ENCODE results near the gene PLXND1.
"Not testable (repeated sequence)": the region's sequence is repeated elsewhere in the genome, so short reads cannot be mapped to it uniquely, and the experiment has no call there.

The PLXND1 gene

DNA sequence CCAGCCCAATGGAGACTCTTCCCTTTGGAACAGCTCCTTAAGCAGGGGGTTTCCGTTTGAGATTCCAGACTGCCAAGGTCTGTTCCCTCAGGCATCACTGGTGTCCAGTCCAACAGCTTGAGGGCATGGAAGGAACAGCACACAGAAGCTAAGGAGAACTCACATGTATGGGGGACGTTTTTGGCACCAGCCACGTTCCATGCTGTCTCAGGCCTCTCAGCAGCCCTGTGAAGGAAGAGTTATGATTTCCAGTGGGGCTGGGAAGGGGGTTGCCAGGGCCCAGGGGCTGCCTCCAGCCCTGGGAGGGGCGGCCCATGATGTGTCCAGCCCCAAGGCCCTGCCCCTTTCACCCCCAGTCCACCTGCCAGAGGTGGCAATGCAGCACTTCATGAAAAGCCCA is 85.5 kb downstream of the PLXND1 start:
- DNase-seq = no peak

DNA sequence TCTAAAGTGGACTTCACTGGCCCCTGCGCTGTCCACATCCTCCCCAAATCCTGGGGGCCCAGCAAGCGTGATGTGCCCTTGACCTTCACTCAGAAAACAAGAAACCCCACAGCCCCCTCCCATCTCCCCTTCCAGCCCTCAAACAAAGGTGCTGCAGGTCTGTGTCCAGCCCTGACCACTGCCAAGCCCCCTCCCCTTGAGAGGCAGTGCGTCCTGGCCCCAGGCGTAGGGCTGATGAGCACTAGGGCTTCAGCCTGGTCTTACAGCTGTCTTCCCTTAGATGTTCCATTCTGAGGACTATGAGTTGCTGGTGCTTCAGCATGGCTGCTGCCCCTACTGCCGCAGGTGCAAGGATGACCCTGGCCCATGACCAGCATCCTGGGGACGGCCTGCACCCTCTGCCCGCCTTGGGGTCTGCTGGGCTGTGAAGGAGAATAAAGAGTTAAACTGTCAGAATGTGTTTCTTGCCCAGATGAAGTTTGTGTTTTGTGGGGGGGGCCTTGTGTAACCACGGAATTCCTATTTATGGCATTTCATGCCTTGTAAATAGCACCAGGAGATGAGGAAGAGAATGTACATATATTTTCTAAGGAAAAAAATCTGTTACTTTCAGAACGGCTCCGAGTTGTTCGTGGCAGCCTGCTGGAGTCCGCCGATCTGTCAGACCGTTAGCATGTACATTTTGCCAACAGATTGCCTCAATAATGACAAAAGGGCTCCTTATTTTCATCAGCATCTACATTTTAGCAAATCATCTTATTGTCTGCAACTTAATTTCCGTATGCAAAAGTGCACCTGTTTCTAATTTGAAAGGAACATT is 86.4 kb downstream of the PLXND1 start:
- DNase-seq = no peak

DNA sequence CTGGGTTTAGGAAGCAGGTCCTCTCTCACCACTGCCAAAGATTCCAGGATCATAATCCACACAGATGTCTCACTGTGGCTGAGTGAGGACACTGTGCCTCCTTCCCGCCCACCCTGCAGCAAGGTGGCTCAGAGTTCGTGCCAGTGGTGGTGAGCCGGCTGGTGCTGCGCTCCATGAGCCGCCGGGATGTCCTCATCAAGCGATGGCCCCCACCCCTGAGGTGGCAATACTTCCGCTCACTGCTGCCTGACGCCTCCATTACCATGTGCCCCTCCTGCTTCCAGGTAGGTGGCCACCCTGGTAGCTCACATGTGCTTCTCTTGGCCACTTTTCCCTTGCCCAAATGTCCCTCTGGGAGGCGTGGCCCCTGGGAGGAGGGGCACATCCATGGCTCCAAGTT is 87.0 kb downstream of the PLXND1 start:
- no peak for DNase-seq

DNA sequence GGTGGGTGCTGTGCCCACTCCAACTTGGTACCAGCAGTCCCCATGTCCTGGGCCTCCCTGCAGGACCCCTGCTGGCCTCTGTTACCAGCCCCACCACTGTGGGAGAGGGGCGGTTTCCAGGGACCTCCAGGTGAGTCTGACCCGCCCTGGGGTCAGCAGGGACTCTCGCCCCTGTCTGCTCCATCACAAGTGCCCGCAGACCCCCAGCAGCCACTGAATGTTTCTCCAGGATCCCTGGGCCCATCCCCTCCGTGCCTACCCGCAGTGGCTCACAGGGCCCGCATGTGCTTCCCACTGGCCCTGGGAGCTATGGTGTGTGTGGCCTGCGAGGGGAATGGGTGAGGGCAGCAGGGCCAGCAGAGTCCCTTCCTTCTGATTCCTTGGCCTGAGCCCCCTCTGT is 87.9 kb downstream of the PLXND1 start:
- no peak for DNase-seq

DNA sequence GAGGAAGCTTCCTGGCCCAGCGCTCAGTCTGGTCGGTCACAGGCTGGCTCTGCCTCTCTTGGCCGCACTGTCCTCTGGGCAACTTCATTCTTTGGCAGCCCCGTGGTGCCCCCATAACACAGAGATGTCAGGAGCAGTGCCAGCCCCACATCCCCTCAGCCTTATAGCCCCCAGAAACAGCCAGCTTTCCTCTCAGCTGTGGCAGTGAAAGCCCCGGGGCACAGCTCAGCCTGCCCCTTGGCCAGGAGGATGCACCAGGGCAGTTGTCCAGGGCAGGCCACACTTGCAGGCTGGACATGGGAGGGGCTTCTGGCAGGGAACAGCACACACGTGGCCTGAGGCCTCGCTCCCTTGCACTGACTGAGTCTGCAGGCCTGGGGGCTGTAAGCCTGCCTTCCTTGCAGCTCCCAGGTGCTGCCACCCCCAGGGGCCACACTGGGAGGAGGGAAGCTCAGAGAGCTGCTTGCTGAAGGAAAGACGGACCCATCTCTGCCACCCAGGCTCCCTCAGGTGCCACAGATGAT is 88.4 kb downstream of the PLXND1 start:
- DNase-seq = no peak

DNA sequence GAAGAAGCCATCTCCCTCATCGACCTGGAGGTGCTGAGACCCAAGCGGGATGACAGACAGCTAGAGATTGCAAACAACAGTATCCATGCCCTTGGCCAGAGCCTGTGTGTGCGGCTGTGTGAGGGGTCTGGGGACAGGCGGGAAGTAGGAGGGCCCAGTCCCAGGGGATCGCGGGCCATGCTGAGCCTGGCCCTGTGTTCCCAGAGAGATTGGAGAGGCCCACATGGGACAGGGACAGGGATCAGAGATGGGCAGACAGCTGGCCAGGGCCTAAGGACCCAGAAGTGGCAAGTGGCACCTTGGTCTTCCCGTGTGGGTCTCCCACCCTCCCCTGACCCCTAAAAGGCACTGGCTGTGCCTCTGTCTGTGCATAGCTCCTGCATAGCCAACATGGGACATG is 89.0 kb downstream of the PLXND1 start:
- no peak for DNase-seq

DNA sequence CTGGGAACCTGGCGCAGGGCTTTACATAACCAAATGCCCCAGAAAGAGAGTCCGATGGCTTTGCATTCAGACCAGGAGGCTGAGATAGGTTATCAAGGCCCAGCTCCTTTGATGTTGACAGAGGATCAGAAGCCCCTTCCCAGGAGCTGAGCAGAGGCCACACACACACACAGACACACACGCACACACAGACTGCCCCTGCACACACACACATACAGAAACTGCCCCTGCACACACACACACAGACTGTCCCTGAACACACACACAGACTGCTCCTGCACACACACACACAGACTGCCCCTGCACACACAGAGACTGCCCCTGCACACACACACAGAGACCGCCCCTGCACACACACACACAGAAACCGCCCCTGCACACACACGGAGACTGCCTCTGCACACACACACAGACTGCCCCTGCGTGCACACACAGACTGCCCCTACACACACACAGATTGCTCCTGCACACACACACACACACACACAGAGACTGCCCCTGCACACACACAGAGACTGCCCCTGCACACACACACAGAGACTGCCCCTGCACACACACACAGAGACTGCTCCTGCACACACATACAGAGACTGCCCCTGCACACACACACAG is 90.5 kb downstream of the PLXND1 start:
- DNase-seq = not testable (repeated sequence)

DNA sequence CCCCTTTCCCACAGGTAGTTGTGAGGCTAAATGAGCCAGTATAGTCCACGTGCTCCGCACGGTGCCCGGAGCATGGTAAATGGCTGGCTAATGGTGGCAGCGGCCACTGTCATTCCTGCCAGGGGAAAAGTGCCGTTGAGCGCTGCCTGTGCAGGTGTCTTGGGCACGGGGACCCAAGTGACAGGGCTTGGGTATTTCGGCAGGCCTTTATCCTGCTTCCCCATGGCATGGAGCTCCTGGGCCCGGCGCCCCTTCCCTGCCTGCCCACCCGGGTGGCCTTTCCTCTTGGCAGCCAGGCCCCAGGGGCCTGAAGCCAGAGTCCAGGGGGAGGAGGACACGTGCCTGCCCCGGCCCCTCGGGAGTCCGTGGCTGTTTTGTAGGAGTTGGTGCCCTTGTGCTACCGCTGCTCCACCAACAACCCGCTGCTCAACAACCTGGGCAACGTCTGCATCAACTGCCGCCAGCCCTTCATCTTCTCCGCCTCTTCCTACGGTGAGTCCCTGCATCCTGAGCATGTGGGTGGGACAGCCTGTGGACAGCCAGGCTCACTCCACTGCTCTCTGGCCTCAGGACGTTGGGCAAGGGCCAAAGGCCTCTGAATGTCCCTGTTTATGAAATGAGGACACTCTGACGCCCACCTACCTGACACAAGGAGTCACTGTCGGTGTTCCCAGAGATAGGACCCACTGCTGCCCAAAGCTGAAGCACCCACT is 91.2 kb downstream of the PLXND1 start:
- not testable (repeated sequence) for DNase-seq

DNA sequence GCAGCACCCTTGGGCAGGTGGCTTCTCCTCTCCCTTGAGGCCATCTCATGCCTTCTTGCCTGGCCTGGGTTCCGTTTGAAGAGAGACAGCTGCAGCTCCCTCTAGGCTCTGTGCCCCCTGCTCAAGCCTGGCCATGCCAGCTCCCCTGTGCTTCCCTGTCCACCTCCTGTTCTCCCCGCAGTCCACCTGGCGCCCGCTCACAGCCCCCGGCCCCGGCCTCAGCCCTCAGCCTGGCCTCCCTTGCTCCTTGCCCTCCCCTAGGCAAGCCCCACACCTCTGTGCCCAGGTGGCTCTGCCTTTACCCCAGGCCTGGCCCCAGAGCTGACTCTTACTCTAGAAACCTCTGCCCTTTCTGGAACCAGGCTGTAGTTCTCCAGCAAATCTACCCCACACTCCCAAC is 91.9 kb downstream of the PLXND1 start:
- DNase-seq = no peak

DNA sequence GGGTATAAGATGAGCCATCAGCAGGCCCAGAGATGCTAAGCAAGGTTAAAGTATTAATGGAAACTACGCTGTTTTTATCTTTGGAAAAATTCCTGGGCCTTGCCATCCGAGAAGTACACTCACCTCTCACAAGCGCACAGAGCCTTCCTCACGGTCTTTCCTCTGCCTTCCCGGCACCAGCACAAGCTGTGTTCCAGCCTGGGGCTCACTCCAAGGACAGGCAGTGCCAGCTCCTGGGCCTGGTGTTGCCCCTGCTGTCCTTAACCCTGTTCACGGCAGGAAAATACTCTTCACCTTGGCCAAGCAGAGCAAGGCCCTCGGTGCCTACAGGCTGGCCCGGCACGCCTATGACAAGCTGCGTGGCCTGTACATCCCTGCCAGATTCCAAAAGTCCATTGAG is 92.4 kb downstream of the PLXND1 start:
- no peak for DNase-seq

DNA sequence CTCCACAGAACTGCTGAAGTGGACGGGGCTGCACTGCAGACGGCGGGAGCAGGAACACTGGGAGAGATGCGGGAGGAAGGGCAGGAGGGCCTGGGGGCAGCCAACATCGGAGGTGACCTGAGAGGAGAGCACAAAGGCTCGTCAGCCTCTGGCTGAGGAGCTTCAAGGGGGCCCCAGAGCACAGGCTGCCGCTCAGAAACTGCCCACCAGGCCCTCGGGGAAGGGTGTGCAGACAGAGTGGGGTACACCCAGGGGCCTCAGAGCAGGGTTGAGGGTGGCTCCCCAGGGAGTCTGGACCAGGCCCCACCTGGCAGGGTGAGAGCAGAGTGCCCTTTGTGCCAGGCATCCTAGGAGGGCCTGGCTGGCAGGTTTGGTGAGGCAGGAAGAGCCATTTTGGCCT is 92.8 kb downstream of the PLXND1 start:
- no peak for DNase-seq

DNA sequence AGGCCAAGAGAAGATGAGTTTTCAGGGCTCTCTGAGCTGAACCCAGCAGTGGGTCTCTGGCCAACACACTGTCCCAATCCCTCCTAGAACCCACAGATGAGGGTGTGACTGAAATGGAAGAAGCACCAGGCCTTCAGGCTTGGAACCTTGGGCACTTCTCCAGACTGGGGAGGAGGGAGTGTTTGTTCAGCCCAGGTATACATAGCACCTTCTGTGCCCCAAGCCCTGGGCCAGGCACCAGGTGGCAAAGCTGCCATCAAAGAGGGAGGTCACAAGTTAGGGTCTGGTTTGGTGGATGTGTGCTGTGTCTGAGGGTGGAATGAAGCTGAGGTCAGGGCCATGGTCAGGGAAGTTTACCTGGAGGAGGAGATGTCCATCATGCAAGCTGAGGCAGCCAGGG is 93.9 kb downstream of the PLXND1 start:
- no peak for DNase-seq

DNA sequence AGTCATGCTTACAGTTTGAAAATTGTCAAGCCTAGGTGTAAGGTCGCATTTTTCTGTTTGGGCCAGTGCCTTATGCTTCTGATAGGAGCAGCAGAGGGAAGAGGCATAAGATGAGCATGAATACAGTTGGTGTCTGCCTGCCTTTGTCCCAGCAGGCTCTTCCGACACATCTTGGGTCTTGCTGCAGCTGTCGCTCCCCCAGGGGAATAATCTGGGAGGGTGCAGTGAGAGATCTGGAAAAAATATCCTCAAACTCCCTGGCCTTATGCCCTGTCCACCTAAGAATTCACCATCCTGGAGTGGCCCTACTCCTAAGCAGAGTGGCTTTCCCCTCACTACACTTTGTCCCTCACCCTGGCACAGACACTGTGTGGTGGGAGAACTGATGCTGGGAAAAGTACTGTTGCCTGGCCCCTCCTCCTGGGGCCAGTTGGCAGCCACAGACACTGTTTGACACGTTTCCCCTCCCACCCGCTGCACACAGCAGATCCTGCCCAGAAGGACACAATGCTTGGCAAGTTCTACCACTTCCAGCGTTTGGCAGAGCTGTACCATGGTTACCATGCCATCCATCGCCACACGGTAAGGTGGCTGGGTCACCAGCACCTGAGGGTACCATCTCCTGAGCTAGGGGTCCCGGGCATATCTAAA is 99.2 kb downstream of the PLXND1 start:
- DNase-seq = no peak

DNA sequence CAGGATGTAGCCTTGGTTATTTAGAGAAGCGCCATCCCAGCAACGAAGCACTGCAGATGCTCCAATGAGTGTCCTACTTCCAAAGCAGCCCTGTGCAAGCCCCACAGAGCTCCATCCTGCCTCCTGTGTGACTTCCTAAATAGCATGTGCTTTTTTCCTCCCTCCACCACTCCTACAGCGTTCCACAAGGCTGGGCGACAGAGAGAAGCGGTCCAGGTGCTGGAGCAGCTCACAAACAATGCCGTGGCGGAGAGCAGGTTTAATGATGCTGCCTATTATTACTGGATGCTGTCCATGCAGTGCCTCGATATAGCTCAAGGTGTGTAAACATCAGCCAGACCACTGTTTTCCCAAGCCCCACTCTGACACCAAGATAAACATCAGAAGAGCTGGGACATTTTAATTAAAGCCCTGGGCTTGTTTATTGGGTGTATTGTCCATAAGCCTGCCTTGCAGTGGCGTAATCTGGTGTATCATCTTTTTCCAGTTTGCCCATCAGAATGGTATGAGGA is 100.2 kb downstream of the PLXND1 start:
- DNase-seq = no peak

DNA sequence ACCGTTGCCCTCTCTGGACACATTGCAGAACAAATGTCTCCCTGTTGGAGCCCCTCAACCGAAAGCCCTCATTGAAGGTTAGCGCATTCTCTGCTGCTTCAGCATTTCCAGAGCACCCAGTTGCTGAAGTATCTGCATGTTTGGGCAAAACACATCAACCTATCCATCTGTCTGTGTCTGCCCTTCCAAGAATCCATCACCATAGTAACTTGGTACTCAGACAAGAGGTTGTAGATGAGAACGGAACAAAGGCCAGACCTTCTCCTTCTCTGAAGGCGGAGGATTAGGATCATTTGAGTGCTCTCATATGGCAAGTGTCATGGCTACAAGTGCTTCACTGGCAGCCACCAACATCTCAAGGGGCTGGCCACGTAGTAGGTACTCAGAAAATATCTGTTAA is 101.1 kb downstream of the PLXND1 start:
- no peak for DNase-seq

Measured in left hindlimb (tissue), 1 donor.